Panc1 (cell line): ENCODE results near the gene SYCE3.

Experiments used
- CTCF ChIP-seq: fragments of 450-650 bp; IDR thresholded peaks from 2 replicates; pipeline ENCODE4 v1.5.1; 2017; ENCODE audit warnings: mild to moderate bottlenecking
- POLR2AphosphoS5 ChIP-seq: IDR thresholded peaks from 2 replicates; pipeline ENCODE4 v1.6.1; 2012; ENCODE audit warnings: mild to moderate bottlenecking, low read depth, low read length, moderate library complexity
- SIN3A ChIP-seq: IDR thresholded peaks from 2 replicates; pipeline ENCODE4 v1.6.1; 2012; ENCODE audit warnings: low read depth, mild to moderate bottlenecking, low read length, moderate library complexity, borderline replicate concordance; ENCODE audit not compliant: insufficient read depth
- TCF7L2 ChIP-seq: IDR thresholded peaks from 2 replicates; pipeline ENCODE4 v1.6.1; 2011; ENCODE audit warnings: mild to moderate bottlenecking, low read depth, low read length, inconsistent platforms
- TF ChIP-seq, protein P1 (sequence below), 2 experiments: IDR thresholded peaks; 2 replicates each; pipeline ENCODE4 v1.6.1; 2011 to 2012; ENCODE audit warnings: low read depth in 2 of 2, control low read depth in 1 of 2, low read length in 1 of 2, mild to moderate bottlenecking in 1 of 2, moderate library complexity in 1 of 2; ENCODE audit not compliant: insufficient read depth in 1 of 2

GRCh38 chr22:50547263-50547985, 15.3 kb downstream of the SYCE3 start:
- TF ChIP-seq, protein P1, sequence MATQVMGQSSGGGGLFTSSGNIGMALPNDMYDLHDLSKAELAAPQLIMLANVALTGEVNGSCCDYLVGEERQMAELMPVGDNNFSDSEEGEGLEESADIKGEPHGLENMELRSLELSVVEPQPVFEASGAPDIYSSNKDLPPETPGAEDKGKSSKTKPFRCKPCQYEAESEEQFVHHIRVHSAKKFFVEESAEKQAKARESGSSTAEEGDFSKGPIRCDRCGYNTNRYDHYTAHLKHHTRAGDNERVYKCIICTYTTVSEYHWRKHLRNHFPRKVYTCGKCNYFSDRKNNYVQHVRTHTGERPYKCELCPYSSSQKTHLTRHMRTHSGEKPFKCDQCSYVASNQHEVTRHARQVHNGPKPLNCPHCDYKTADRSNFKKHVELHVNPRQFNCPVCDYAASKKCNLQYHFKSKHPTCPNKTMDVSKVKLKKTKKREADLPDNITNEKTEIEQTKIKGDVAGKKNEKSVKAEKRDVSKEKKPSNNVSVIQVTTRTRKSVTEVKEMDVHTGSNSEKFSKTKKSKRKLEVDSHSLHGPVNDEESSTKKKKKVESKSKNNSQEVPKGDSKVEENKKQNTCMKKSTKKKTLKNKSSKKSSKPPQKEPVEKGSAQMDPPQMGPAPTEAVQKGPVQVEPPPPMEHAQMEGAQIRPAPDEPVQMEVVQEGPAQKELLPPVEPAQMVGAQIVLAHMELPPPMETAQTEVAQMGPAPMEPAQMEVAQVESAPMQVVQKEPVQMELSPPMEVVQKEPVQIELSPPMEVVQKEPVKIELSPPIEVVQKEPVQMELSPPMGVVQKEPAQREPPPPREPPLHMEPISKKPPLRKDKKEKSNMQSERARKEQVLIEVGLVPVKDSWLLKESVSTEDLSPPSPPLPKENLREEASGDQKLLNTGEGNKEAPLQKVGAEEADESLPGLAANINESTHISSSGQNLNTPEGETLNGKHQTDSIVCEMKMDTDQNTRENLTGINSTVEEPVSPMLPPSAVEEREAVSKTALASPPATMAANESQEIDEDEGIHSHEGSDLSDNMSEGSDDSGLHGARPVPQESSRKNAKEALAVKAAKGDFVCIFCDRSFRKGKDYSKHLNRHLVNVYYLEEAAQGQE (IDR thresholded peaks at IDR 0.05; ENCODE audit: insufficient read depth in 1 of 2, low read depth in 2 of 2, low read length in 1 of 2), result no peak
- TF ChIP-seq CTCF (no peak), SIN3A (no peak), POLR2AphosphoS5 (no peak), TCF7L2 (no peak)
